Measurements from ENCODE around the gene TLE2.

The TLE2 gene

GRCh38 chr19:3036119-3036976 lies 7.3 kb upstream of the TLE2 start:
- peak; percentile 82 to 86 for DNase-seq (ENCODE audit: low read depth in 2 of 2)

- DNase-seq (ENCODE audit: low read depth in 2 of 2), result peak; percentile 99
Measured at GRCh38 chr19:3035542-3036118, 6.5 kb upstream of the TLE2 start.

DNA sequence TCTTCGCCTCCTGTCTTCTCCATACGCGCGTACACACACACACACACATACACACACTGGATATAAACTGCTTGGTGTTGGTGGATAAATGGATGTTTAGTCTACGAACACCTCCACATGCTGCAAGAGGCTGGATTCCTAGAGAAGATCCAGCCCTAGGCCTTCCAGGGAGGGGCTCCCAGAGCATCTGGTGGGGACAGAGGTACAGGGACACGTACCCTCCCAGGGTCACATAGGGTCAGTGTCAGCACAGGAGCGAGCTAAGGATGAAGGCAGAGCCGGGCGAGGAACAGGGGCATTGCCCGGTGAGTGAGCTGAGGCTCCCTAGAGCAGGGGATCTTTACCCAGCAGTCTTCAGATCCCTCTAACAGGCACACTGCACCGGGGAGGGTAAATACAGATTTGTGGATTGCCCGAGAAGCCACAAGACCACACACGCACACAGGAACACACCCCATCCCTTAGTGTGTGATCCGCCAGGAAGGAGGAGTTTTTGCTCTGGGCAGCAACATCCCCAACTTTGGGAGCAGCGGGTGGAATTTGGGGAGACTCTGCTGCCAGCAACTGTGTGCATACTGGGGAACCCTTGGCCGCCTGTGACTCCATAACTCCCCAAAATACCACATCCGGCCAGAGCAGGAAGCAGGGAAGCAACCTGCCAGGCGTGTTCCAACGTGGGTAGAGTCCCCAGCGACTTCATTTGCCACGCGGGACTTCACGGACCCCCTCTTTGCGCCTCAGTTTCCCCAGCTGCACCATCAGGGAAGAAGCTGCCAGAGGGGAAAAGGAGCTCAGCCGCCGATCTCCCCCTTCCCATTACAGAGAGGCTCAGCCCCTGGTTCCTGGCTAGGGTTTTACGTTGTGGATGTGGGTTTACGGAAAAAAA lies 5.8 kb upstream of the TLE2 start:
- peak; percentile 15 to 25 for DNase-seq (ENCODE audit: low read depth in 2 of 2)

DNA sequence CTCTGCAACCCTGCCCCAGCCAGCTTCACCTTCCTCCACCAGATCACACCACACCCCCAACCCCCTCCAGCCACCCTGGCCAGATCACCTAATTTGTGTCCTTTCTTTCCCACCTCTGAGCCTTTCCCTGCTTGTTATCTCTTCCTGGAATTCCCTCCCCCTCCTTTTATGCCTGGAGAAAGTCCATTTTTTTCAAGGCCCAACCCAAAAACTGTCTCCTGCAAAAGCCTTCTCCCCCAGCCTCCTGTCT lies 5.3 kb upstream of the TLE2 start:
- no peak for DNase-seq (ENCODE audit: low read depth in 2 of 2)

DNA sequence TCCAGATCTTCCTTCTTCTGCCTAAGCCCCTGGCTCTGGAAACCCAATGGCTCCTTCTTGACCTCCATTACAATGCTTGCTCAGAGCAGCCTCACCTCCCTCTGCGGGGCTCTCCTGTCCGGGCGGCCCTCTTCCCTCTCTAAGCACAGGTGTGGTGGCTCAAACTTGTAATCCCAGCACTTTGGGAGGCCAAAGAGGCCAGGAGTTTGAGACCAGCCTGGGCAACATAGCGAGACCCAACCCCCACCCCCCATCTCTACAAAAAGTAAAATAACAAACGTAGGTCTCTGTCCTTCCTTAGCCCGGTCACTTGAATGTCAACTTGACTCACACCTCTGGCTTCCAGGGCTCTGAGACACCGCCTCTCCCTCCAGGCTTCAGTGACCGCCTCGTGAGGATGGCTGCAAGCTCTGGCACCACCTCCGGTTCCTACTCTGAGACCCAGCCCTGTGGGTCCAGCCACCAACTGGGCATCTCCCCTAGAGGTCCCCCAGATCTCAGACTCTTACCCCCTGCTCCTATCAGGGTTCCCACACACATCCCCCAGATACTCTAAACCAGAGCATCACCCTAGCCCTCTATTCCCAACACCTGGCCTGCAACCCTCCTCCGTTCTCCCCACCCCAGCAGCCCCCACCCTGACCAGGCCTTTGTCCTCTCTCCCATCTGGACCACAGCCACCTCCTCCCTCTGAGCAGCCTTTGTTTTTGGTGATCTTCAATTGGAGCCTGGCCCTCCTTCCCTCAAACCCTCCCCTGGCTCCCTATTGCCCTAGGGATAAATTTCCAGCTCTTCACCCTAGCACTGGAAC lies 4.7 kb upstream of the TLE2 start:
- DNase-seq (ENCODE audit: low read depth in 2 of 2), result no peak

DNA sequence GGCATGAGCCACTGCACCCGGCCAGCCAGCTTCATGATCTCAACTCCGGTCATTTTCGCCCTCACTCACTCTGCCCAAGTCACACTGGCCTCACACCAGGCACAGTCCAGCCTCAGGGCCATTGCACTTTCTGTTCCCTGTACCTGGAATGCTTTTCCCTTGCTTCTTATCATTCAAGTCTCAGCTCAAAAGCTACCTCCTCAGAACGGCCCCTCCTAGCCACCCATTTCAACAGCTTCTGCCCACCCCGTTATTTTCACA lies 2.5 kb upstream of the TLE2 start:
- no peak for DNase-seq (ENCODE audit: low read depth in 2 of 2)

DNA sequence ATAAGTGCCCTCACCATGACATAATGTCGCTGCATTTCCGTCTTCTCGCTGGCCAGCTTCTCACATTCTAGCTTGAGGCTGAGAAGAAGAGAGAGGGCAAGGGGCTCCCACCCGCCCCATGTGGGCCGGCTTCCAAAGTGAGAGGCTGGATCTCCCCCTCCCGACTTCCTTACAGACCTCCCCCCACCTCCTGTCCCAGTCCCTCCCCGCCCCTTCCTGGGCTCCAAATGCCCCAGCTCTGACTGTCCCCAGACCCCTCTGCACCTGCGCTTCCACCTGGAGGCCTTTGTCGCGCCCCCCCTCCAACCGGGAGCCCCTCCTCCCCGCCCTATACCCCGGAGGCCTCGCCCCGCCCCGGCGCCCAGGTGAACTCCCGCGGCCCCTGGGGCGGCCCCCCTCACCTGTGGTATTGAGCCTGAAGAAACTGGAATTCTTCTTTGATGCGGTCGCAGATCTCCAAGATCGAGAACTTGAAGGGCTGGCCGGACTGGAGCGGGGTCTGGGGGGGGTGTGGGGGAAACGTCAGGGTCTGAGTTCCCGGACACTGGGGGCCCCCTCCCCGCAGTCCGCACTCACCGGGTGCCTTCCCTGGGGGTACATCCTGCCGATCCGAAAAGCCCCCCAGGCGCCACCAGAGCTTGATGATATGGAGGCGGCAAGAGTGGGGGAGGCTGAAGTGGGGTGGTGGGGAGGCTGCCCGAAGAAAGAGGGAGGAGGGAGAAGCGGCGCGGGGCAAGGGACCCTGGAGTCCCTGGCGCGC lies 595 bp downstream of the TLE2 start:
- no peak for DNase-seq (ENCODE audit: low read depth in 2 of 2)

DNA sequence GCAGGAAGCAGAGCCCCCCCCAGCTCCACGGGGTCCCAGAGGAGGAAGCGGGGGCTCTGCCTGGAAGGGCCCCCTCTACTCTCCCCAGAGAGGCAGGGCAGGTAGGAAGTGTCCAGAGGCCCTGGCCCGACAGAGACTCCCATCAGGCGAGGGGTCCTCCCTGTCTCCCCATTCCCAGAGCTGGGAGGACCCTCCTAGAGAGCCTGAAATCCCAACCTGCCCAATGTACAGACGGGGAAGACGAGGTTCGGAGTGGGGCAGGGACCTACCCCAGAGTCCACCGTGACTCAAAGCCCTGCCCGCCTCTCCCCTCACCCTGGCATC lies 1.1 kb downstream of the TLE2 start:
- no peak for DNase-seq (ENCODE audit: low read depth in 2 of 2)

GRCh38 chr19:3027292-3027691 lies 1.8 kb downstream of the TLE2 start:
- DNase-seq (ENCODE audit: low read depth in 2 of 2), result no peak

GRCh38 chr19:3026768-3027167 lies 2.3 kb downstream of the TLE2 start:
- no peak for DNase-seq (ENCODE audit: low read depth in 2 of 2)

- no peak for DNase-seq (ENCODE audit: low read depth in 2 of 2)
Measured at GRCh38 chr19:3025549-3025886, 3.6 kb downstream of the TLE2 start.

DNA sequence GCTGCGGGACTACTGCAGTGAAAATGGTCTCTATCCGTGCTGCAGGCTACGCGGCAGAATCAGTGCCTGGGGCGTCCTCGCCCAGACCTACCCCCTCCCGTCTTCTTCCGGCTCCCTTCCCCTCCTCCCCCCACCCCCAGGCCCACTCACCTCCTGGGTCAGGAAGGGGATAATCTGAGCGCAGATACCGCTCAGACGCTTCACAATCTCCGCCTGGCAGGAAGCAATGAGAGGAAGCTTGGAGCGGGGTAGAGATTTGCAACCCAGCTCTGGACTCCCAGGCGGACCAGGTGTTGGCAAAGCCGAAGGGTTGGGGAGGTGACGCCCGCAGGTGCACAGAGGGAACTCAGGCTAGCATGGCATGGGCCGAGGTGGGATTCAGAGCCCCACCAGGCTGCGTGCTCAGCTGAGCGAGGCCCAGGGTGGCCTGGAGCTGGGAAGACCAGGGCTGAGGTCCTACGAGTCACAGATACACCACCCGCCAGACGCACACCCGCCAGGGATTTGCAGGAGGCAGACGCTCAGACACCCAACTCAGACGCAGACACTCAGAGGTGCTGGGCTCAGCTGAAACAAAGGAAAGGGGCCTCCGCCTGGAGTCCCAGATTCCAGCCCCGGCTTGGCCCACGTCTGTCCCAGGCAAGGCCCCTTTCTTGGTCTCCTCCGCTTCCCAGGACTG lies 4.1 kb downstream of the TLE2 start:
- no peak for DNase-seq (ENCODE audit: low read depth in 2 of 2)

GRCh38 chr19:3024509-3024869 lies 4.6 kb downstream of the TLE2 start:
- DNase-seq (ENCODE audit: low read depth in 2 of 2), result no peak

DNA sequence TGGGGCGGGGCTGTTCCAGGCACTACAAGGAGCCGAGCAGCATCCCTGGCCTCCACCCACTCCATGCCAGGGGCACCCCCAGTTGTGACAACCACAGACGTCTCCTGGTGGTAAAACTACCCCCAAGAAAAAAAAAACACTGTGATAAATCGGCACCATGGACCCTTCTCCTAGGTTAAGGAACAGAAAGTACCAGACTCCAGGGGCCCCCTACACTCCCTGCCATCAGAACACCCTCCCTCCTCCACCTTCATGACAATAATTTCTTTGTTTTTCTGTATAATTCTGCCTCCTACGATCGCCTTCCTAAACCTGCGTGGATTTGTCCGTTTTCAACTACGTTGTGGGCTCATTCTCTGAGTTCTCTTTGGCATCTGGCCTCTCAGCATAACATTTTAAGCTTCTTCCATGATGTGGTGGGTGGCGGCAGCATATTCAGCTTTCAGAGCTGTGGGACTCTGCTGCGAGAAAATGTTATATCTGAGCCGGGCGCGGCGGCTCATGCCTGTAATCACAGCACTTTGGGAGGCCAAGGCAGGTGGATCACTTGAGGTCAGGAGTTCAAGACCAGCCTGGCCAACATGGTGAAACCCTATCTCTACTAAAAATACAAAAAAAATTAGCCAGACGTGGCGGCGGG lies 8.6 kb downstream of the TLE2 start:
- DNase-seq (ENCODE audit: low read depth in 2 of 2), result no peak

DNA sequence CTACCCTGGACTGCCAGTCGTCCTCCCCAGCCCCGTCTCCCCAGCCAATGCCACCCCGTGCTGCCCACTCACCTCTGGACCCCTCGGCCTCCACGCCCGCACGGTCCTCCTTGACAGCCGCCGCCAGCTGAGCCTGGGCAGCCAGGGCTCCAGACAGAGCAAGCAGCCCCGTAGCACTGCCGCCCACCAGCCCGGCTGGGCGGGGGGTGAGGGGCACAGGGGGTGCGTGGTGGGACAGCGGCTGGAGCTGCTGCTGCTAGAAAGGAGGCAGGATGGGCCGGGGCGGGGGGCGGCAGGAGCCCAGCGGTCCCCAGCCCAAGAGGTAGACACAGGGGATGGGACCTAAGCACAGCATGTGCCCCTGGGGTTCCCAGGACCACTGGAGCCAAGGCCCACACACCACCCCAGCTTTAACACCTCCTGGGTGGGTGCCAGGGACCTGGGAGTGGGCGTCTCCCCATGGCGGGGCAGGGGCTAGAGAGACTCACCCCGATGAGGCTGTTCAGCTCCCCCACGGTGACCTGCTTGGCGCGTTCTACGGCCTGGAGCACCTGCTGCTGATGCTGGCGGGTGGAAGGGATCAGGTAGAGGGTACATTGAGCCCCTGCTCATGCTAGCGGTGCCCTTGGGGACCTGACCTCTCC lies 9.7 kb downstream of the TLE2 start:
- DNase-seq (ENCODE audit: low read depth in 2 of 2), result no peak

DNA sequence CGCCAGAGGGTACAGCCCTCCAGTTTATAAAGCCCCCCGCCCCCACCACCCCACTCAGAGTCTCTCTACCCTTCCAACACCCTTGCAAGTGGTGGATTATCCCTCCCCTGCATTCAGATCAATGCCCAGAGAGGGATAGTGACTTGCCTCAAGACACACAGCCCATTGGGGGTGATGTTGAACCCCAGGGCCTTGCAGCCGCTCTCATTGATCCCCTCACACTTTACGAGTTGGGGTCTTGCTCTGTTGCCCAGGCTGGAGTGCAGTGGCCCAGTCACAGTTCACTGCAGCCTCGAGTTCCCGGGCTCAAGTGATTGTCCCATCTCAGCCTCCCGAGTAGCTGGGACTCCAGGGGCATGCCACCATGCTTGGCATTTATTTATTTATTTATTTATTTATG lies 11.2 kb downstream of the TLE2 start:
- DNase-seq (ENCODE audit: low read depth in 2 of 2), result no peak

- DNase-seq (ENCODE audit: low read depth in 2 of 2), result no peak
Measured at GRCh38 chr19:3015126-3016057, 13.7 kb downstream of the TLE2 start.

GRCh38 chr19:3014135-3014534 lies 14.9 kb downstream of the TLE2 start:
- DNase-seq (ENCODE audit: low read depth in 2 of 2), result no peak

DNA sequence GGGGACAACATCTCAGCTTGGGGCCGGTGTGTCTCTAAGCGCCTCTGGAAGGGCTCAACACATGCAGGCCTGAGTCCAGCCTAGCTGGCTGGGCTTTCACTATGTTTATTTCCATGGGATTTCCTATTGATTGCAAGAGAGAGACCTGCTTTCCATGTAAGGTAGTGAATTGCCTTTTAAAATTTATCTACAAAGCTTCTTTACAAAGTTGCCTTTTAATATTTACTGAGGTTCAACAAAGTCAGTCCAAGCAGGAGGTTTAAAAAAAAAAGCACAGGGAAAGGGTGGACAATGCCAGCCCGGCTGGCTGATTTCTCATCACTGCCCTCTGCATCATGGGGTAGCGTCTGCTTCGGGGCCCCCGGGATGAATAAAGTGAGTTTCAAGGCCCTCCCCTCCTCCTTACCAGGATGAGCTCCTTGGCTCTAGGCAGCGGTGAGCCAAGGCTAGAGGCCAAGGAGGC lies 15.8 kb downstream of the TLE2 start:
- DNase-seq (ENCODE audit: low read depth in 2 of 2), result no peak

Measured in fibroblast of skin of left biceps (primary cell).